Measurements from ENCODE around the gene LSM3.

Gene LSM3

DNA sequence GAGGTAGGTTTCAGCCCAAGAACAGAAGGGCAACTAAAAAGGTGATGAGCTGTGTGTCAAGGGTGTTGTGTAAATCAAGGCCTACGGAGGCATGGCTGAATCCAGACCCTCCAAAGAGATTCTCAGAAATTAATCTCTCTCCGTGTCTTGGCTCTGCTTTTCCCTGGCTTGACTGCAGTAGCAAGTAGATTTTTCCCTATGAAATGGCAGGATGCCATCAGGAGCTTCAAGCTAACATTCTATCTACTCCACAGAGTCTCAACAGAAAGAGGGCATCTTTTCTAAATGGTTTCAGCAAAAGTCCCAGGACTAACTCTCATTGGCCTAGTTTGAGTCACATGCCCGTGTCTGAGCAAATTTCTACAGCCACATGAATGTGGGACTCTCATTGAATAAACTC lies 58.3 kb downstream of the LSM3 start:
- no peak overlapping the region for H3K4me3 ChIP-seq (ENCODE audit: low read depth, low read length)
- no peak for TF ChIP-seq CTCF (IDR thresholded peaks at IDR 0.05; ENCODE audit: low read depth, low read length)

- no peak overlapping the region for H3K4me3 ChIP-seq (ENCODE audit: low read depth, low read length)
- TF ChIP-seq CTCF (IDR thresholded peaks at IDR 0.05; ENCODE audit: low read depth, low read length) = no peak
These were observed 58.8 kb downstream of the LSM3 start for GRCh38 chr3:14237457-14237856.

- no peak for TF ChIP-seq CTCF (IDR thresholded peaks at IDR 0.05; ENCODE audit: low read depth, low read length)
- H3K4me3 ChIP-seq (ENCODE audit: low read depth, low read length) = no peak overlapping the region
These were observed 59.7 kb downstream of the LSM3 start for GRCh38 chr3:14238356-14238755.

GRCh38 chr3:14238930-14239329 lies 60.3 kb downstream of the LSM3 start:
- TF ChIP-seq CTCF (IDR thresholded peaks at IDR 0.05; ENCODE audit: low read depth, low read length) = no peak
- no peak overlapping the region for H3K4me3 ChIP-seq (ENCODE audit: low read depth, low read length)

DNA sequence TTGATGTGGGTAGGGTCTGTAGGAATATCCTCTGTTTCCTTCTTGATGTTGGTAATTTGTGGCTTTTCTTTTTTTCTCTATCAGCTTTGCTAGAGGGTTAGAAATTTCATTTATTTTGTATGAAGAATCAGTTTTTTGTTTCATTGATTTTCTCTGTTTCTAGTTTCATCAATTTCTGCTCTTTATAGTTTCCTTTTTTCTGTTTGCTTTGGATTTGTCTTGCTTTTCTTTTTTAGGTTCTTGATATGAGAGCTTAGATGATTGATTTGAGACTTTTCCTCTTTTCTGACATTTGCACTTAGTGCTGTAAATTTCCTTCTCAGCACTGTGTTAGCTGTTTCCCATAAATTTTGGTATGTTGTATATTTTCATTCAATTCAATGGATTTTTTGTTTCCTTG lies 61.3 kb downstream of the LSM3 start:
- TF ChIP-seq CTCF (IDR thresholded peaks at IDR 0.05; ENCODE audit: low read depth, low read length) = no peak
- H3K4me3 ChIP-seq (ENCODE audit: low read depth, low read length) = no peak overlapping the region

GRCh38 chr3:14240366-14240765 lies 61.7 kb downstream of the LSM3 start:
- H3K4me3 ChIP-seq (ENCODE audit: low read depth, low read length) = no peak overlapping the region
- TF ChIP-seq CTCF (IDR thresholded peaks at IDR 0.05; ENCODE audit: low read depth, low read length) = no peak

DNA sequence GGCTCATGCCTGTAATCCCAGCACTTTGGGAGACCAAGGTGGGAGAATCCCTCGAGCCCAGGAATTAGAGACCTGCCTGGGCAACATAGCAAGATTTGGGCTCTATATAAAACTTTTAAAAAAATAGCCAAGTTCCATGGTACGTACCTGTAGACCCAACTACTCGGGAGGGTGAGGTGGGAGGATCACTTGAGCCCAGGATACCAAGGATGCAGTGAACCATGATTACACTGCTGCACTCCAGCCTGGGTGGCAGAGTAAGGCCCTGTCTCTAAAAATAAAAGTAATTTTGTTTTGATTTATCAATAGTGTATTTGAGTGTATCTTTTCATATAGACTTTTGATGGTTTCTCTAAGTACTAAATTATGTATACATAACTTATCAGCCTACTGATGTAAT lies 63.1 kb downstream of the LSM3 start:
- TF ChIP-seq CTCF (IDR thresholded peaks at IDR 0.05; ENCODE audit: low read depth, low read length) = no peak
- H3K4me3 ChIP-seq (ENCODE audit: low read depth, low read length) = no peak overlapping the region
